ENCODE results near the gene SERTAD2.

Gene SERTAD2

GRCh38 chr2:64609942-64610281 is 43.8 kb downstream of the SERTAD2 start:
- Histone ChIP-seq H2AFZ (ENCODE audit: low read depth) (peak overlapping the region; percentile 100), H3K4me2 (peak overlapping the region; percentile 95), H3K27ac (no peak overlapping the region), H4K20me1 (ENCODE audit: insufficient read depth) (no peaks in the 10 kb centered on the region), H3K4me1 (ENCODE audit: low read depth, poor library complexity, severe bottlenecking) (peaks cover 29% of the 10 kb centered on the region), H3K79me2 (ENCODE audit: insufficient read depth, low read depth) (no peaks in the 10 kb centered on the region), H3K9ac (peak overlapping the region; percentile 79; the same call in 1 of the 2 replicates), H3K36me3 (ENCODE audit: insufficient read depth) (no peaks in the 10 kb centered on the region), H3K4me3 (IDR thresholded peaks at IDR 0.05; ENCODE audit: insufficient read depth, low read depth, low read length) (peak overlapping the region; percentile 70), H3K27me3 (ENCODE audit: insufficient read depth, low read depth) (no peaks in the 10 kb centered on the region)
- TF ChIP-seq, protein P1, sequence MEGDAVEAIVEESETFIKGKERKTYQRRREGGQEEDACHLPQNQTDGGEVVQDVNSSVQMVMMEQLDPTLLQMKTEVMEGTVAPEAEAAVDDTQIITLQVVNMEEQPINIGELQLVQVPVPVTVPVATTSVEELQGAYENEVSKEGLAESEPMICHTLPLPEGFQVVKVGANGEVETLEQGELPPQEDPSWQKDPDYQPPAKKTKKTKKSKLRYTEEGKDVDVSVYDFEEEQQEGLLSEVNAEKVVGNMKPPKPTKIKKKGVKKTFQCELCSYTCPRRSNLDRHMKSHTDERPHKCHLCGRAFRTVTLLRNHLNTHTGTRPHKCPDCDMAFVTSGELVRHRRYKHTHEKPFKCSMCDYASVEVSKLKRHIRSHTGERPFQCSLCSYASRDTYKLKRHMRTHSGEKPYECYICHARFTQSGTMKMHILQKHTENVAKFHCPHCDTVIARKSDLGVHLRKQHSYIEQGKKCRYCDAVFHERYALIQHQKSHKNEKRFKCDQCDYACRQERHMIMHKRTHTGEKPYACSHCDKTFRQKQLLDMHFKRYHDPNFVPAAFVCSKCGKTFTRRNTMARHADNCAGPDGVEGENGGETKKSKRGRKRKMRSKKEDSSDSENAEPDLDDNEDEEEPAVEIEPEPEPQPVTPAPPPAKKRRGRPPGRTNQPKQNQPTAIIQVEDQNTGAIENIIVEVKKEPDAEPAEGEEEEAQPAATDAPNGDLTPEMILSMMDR (conservative IDR thresholded peaks at IDR 0.05; ENCODE audit: low read depth, low read length): peak; percentile 5; the same call in 1 of the 2 replicates

- H3K79me2 ChIP-seq (ENCODE audit: insufficient read depth, low read depth): no peaks in the 10 kb centered on the region
- no peaks in the 10 kb centered on the region for H3K36me3 ChIP-seq (ENCODE audit: insufficient read depth)
- no peaks in the 10 kb centered on the region for H4K20me1 ChIP-seq (ENCODE audit: insufficient read depth)
- H2AFZ ChIP-seq (ENCODE audit: low read depth): peak overlapping the region; percentile 100
- peak overlapping the region; percentile 70 for H3K4me3 ChIP-seq (IDR thresholded peaks at IDR 0.05; ENCODE audit: insufficient read depth, low read depth, low read length)
- H3K4me1 ChIP-seq (ENCODE audit: low read depth, poor library complexity, severe bottlenecking): peaks cover 28% of the 10 kb centered on the region
- TF ChIP-seq, protein P1 (conservative IDR thresholded peaks at IDR 0.05; ENCODE audit: low read depth, low read length): peak; percentile 45
- H3K9ac ChIP-seq: peak overlapping the region; percentile 79
- peak overlapping the region; percentile 95 for H3K4me2 ChIP-seq
- H3K27me3 ChIP-seq (ENCODE audit: insufficient read depth, low read depth): no peaks in the 10 kb centered on the region
- 0 out of 2 replicates have a peak overlapping the region, but pooled peaks have one; percentile 21 for H3K27ac ChIP-seq
Measured at GRCh38 chr2:64609227-64609941, 44.3 kb downstream of the SERTAD2 start.

- Histone ChIP-seq H3K4me1 (ENCODE audit: low read depth, poor library complexity, severe bottlenecking) (peaks cover 23% of the 10 kb centered on the region), H2AFZ (ENCODE audit: low read depth) (peak overlapping the region; percentile 80), H3K36me3 (ENCODE audit: insufficient read depth) (no peaks in the 10 kb centered on the region), H3K9ac (peak overlapping the region; percentile 79; the same call in 1 of the 2 replicates), H3K79me2 (ENCODE audit: insufficient read depth, low read depth) (no peaks in the 10 kb centered on the region), H3K27ac (no peak overlapping the region), H3K4me2 (peak overlapping the region; percentile 50), H3K4me3 (IDR thresholded peaks at IDR 0.05; ENCODE audit: insufficient read depth, low read depth, low read length) (peak overlapping the region; percentile 1), H4K20me1 (ENCODE audit: insufficient read depth) (no peaks in the 10 kb centered on the region), H3K27me3 (ENCODE audit: insufficient read depth, low read depth) (no peaks in the 10 kb centered on the region)
- TF ChIP-seq, protein P1 (conservative IDR thresholded peaks at IDR 0.05; ENCODE audit: low read depth, low read length): no peak
Measured at GRCh38 chr2:64608867-64609226, 44.9 kb downstream of the SERTAD2 start.

DNA sequence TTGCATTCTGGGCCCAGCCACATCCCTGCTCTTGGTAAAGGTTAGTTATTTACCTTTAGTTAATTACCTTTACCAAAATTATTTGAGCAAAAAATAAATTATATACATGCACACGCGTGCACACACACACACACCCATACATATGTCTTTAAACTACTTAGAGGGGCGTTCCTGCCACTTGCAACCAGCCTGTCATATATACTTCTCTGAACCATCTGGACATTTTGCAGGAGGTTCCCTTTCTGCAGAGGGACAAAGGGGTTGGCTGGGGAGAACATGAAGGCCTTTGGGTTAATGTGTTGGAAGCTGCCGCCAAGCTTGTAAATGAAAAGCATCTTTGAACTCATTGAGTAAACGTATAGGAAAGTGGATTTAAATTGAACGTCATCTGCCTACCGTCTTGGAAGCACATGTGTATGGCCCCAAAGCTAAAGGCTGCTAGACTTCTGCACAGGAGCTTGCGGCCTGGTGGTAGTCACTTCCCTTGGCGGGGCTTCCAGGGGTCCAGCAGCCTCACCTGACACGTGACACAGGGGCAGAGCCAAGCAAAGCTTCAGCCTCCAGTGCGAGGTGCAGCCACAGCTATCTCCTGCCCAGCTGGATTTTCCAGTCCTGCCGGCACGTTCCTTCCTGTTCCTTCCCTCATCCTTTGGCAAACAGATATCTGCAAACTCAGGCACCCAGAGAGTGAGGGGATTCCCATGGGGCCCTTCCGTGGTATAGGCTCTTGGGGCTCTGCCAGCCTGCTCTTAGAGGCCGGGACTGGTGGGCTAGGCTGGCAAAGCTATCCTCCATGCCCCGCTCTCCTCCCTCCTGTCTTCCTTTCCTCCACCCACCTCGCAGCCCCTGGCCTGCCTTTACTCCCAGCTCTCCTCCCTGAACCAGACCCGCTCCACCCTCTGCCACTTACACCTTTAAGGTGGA is 46.1 kb downstream of the SERTAD2 start:
- TF ChIP-seq, protein P1 (conservative IDR thresholded peaks at IDR 0.05; ENCODE audit: low read depth, low read length): no peak

More for the DNA sequence above, 46.1 kb downstream of the SERTAD2 start:
- Histone ChIP-seq H3K36me3 (ENCODE audit: insufficient read depth) (no peaks in the 10 kb centered on the region), H3K27ac (no peak overlapping the region), H3K4me1 (ENCODE audit: low read depth, poor library complexity, severe bottlenecking) (peaks cover 15% of the 10 kb centered on the region), H3K9ac (no peak overlapping the region), H3K27me3 (ENCODE audit: insufficient read depth, low read depth) (no peaks in the 10 kb centered on the region), H4K20me1 (ENCODE audit: insufficient read depth) (no peaks in the 10 kb centered on the region), H3K79me2 (ENCODE audit: insufficient read depth, low read depth) (no peaks in the 10 kb centered on the region), H3K4me3 (IDR thresholded peaks at IDR 0.05; ENCODE audit: insufficient read depth, low read depth, low read length) (no peak overlapping the region), H3K4me2 (no peak overlapping the region), H2AFZ (ENCODE audit: low read depth) (no peak overlapping the region)

All from KMS-11 (cell line).